DLD1 (cell line): ENCODE measurements around the gene VBP1.
"Not testable (repeated sequence)": the region's sequence is repeated elsewhere in the genome, so short reads cannot be mapped to it uniquely, and the experiment has no call there.

Source experiments
- in situ Hi-C: cut with HindIII; loops from 2 replicates; pipeline ENCODE4 v1.10.0; 2017; ENCODE audit warnings: low sequenced_read_pairs

The VBP1 gene

GRCh38 chrX:155263854-155264628 lies 47.8 kb downstream of the VBP1 start, which contains the start of gene RAB39B:
RAB39B (minus strand) TSS chrX:155264491; CDS start chrX:155264288, 203 bp downstream.
- in situ Hi-C loops, result no loop called here

GRCh38 chrX:155266439-155266838 lies 50.2 kb downstream of the VBP1 start:
- in situ Hi-C loops, result no loop called here

DNA sequence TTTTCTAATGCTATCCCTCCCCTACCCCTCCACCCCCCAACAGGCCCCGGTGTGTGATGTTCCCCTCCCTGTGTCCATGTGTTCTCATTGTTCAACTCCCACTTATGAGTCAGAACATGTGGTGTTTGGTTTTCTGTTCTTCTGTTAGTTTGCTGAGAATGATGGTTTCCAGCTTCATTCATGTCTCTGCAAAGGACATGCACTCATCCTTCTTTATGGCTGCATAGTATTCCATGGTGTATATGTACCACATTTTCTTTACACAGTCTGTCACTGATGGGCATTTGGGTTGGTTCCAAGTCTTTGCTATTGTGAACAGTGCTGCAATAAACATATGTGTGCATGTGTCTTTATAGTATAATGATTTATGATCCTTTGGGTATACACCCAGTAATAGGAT lies 51.7 kb downstream of the VBP1 start:
- in situ Hi-C loops, result not testable (repeated sequence)

GRCh38 chrX:155270969-155271368 lies 54.7 kb downstream of the VBP1 start:
- in situ Hi-C loops, result no loop called here

DNA sequence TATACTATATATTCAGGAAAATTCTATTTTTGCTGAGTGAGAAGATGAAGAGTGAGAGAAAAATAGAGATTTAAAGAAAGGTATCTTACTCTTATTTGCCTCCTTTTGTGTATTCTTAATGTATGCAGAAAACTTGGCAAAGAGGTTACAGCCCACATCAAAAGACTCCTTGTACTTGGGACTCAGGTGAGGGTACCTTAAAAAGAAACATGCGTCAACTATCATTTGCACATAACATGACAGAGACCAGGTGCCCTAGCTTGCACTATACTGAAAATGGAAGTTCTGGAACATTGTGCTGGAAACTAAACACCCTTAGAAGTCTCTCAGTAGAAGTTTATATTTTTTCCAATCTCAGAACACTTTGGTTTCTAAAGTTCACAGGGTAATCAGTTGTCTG lies 63.6 kb downstream of the VBP1 start:
- in situ Hi-C loops, result no loop called here
